H9 (cell line): ENCODE data around the gene SRGAP1. TPM values are rescaled to one million over a fixed set of nuclear protein-coding genes. Genes with fewer than 3 reads are reported as not detected.

Experiments used
- DNase-seq: peaks from one replicate; pipeline ENCODE4 v3.0.0-alpha.2; 2017
- H2AFZ ChIP-seq: one replicate; pipeline ENCODE4 v1.6.1; 2013; ENCODE audit warnings: mild to moderate bottlenecking, low read length, control low read depth, moderate library complexity
- H2AK5ac ChIP-seq: 2 replicates; pipeline ENCODE4 v1.6.1; 2013; ENCODE audit warnings: low read length, control low read depth, mixed read lengths; ENCODE audit not compliant: insufficient read length
- H2BK120ac ChIP-seq: one replicate; pipeline ENCODE4 v1.6.1; 2013; ENCODE audit warnings: low read depth, mild to moderate bottlenecking, low read length, control low read depth, inconsistent platforms; ENCODE audit not compliant: poor library complexity, severe bottlenecking
- H2BK12ac ChIP-seq: 2 replicates; pipeline ENCODE4 v1.6.1; 2013; ENCODE audit warnings: low read length, control low read depth, mixed read lengths, low read depth; ENCODE audit not compliant: insufficient read length
- H2BK15ac ChIP-seq: 2 replicates; pipeline ENCODE4 v1.6.1; 2013; ENCODE audit warnings: low read depth, low read length, control low read depth
- H2BK20ac ChIP-seq: one replicate; pipeline ENCODE4 v1.6.1; 2013; ENCODE audit warnings: low read depth, mild to moderate bottlenecking, low read length, control low read depth, inconsistent platforms; ENCODE audit not compliant: poor library complexity, severe bottlenecking
- H2BK5ac ChIP-seq: 2 replicates; pipeline ENCODE4 v1.6.1; 2013; ENCODE audit warnings: low read length, control low read depth, mixed read lengths; ENCODE audit not compliant: insufficient read length
- H3K14ac ChIP-seq: 2 replicates; pipeline ENCODE4 v1.6.1; 2013; ENCODE audit warnings: low read length, control low read depth; ENCODE audit not compliant: insufficient read depth
- H3K18ac ChIP-seq: 2 replicates; pipeline ENCODE4 v1.6.1; 2013; ENCODE audit warnings: low read depth, mild to moderate bottlenecking, mixed read lengths, low read length, control low read depth; ENCODE audit not compliant: insufficient read length
- H3K23ac ChIP-seq: 2 replicates; pipeline ENCODE4 v1.6.1; 2013; ENCODE audit warnings: low read length, control low read depth, mixed read lengths, low read depth; ENCODE audit not compliant: insufficient read length
- H3K23me2 ChIP-seq: 2 replicates; pipeline ENCODE4 v1.6.1; 2013; ENCODE audit warnings: low read depth, mild to moderate bottlenecking, mixed read lengths, low read length, control low read depth; ENCODE audit not compliant: insufficient read length, poor library complexity, severe bottlenecking
- H3K27ac ChIP-seq: 2 replicates; pipeline ENCODE4 v1.5.1; 2013; ENCODE audit warnings: low read length, control low read depth, mixed read lengths, low read depth; ENCODE audit not compliant: insufficient read length
- H3K27me3 ChIP-seq: 2 replicates; pipeline ENCODE4 v1.6.1; 2013; ENCODE audit warnings: low read length, control low read depth, inconsistent platforms; ENCODE audit not compliant: insufficient read depth
- H3K4ac ChIP-seq: 2 replicates; pipeline ENCODE4 v1.6.1; 2013; ENCODE audit warnings: low read depth, mild to moderate bottlenecking, control low read depth, inconsistent platforms, low read length, moderate library complexity
- H3K4me1 ChIP-seq: 2 replicates; pipeline ENCODE4 v1.6.1; 2013; ENCODE audit warnings: low read length, control low read depth, inconsistent platforms; ENCODE audit not compliant: insufficient read depth
- H3K4me2 ChIP-seq: 2 replicates; pipeline ENCODE4 v1.6.1; 2013; ENCODE audit warnings: low read length, control low read depth, mixed read lengths; ENCODE audit not compliant: insufficient read length, insufficient read depth
- H3K56ac ChIP-seq: 2 replicates; pipeline ENCODE4 v1.6.1; 2013; ENCODE audit warnings: low read depth, mild to moderate bottlenecking, mixed read lengths, low read length, control low read depth; ENCODE audit not compliant: insufficient read length
- H3K79me1 ChIP-seq: 2 replicates; pipeline ENCODE4 v1.6.1; 2013; ENCODE audit warnings: low read depth, mild to moderate bottlenecking, moderate library complexity, low read length, control low read depth, inconsistent platforms; ENCODE audit not compliant: insufficient read depth, poor library complexity, severe bottlenecking
- H3K79me2 ChIP-seq: 2 replicates; pipeline ENCODE4 v1.6.1; 2013; ENCODE audit warnings: low read length, control low read depth, inconsistent platforms; ENCODE audit not compliant: insufficient read depth
- H3K9ac ChIP-seq: 2 replicates; pipeline ENCODE4 v1.6.1; 2013; ENCODE audit warnings: low read length, control low read depth, mixed read lengths; ENCODE audit not compliant: insufficient read length; ENCODE audit errors: extremely low read depth
- H3K9me3 ChIP-seq: one replicate; pipeline ENCODE4 v1.6.1; 2013; ENCODE audit warnings: low read depth, low read length, inconsistent platforms; ENCODE audit not compliant: control insufficient read depth
- H3T11ph ChIP-seq: one replicate; pipeline ENCODE4 v1.6.1; 2013; ENCODE audit warnings: mild to moderate bottlenecking, low read length, control low read depth, inconsistent platforms
- H4K20me1 ChIP-seq: one replicate; pipeline ENCODE4 v1.6.1; 2013; ENCODE audit not compliant: control insufficient read depth, insufficient read length, insufficient read depth
- H4K5ac ChIP-seq: 2 replicates; pipeline ENCODE4 v1.6.1; 2013; ENCODE audit warnings: low read depth, mild to moderate bottlenecking, mixed read lengths, low read length, control low read depth; ENCODE audit not compliant: insufficient read length
- H4K8ac ChIP-seq: replicated peaks from 2 replicates; pipeline ENCODE4 v1.6.1; 2013; ENCODE audit warnings: low read length, control low read depth, mixed read lengths, low read depth; ENCODE audit not compliant: insufficient read length
- H4K91ac ChIP-seq: 2 replicates; pipeline ENCODE4 v1.6.1; 2013; ENCODE audit warnings: low read depth, mild to moderate bottlenecking, moderate library complexity, mixed read lengths, low read length, control low read depth; ENCODE audit not compliant: insufficient read length
- H3K27ac Mint-ChIP-seq, 3 experiments: 2 replicates in 2 of 3; 3 replicates in 1 of 3; pipeline ENCODE4 v1.8.0; 2020 to 2021; ENCODE audit warnings: mixed read lengths in 3 of 3, mild to moderate bottlenecking in 1 of 3, moderate library complexity in 1 of 3
- H3K27me3 Mint-ChIP-seq: 2 replicates; pipeline ENCODE4 v1.8.0; 2021; ENCODE audit warnings: low read depth, mild to moderate bottlenecking, moderate library complexity, mixed read lengths
- H3K36me3 Mint-ChIP-seq, 3 experiments: 2 replicates in 2 of 3; 3 replicates in 1 of 3; pipeline ENCODE4 v1.8.0; 2020 to 2021; ENCODE audit warnings: low read depth in 3 of 3, mixed read lengths in 3 of 3; ENCODE audit not compliant: insufficient read depth in 1 of 3
- H3K4me1 Mint-ChIP-seq, 2 experiments: 2 replicates each; pipeline ENCODE4 v1.8.0; 2020; ENCODE audit warnings: mixed read lengths in 2 of 2
- H3K4me3 Mint-ChIP-seq, 2 experiments: 2 replicates in 1 of 2; 3 replicates in 1 of 2; pipeline ENCODE4 v1.8.0; 2020 to 2021; ENCODE audit warnings: mild to moderate bottlenecking in 2 of 2, mixed read lengths in 2 of 2, moderate library complexity in 1 of 2
- H3K9me3 Mint-ChIP-seq, 2 experiments: 2 replicates in 1 of 2; 3 replicates in 1 of 2; pipeline ENCODE4 v1.8.0; 2020; ENCODE audit warnings: mild to moderate bottlenecking in 2 of 2, mixed read lengths in 2 of 2, moderate library complexity in 1 of 2
- WGBS: extraction: QIAGEN DNeasy Blood & Tissue Kit; methylation state at CpG from one replicate; pipeline ENCODE4 v1.1.7; 2013; ENCODE audit warnings: missing lambda C conversion rate, low lambda C conversion rate, mixed read lengths; ENCODE audit not compliant: insufficient read length; ENCODE audit errors: extremely low coverage; 5-methylcytosine and 5-hydroxymethylcytosine counted together
- total RNA-seq: library from RNA; stranded (reverse); gene quantifications from 2 replicates; pipeline ENCODE4 v1.2.1, GENCODE V29; 2021
- TF ChIP-seq, protein P1 (sequence below): fragments of 200-600 bp; sonication (generic); conservative IDR thresholded peaks from 3 replicates; pipeline ENCODE4 v1.8.0; 2021; ENCODE audit warnings: antibody characterized with exemption, mild to moderate bottlenecking

The SRGAP1 gene
- total RNA-seq, 1 experiment from 2014 or later = 4.8 TPM

DNA sequence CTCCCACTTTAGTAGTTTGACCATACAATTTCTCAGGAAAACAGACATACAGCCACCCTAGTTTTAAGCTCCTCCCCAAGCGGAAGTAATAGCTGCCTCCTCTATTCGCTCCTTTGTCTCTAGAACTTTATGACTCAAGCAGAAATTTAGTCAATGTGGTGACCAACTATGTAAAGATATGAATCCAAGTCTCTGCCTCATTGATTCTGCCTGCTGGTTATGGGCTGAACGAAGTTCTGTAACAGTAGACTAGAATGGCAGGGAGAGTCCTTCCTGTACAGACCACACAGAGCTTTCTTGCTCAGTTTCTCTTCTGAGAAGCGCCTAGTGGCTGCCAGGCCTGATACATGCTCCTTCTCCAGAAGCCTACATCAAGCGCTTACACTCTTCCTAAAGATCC is 358.5 kb downstream of the SRGAP1 start:
- no peak overlapping the region for H3K4ac ChIP-seq
- no peak for DNase-seq
- H3K4me1 ChIP-seq = no peaks in the 10 kb centered on the region
- Mint-ChIP-seq H3K27me3 (no peaks in the 10 kb centered on the region), H3K36me3 (peaks cover 6 to 16% (median 15%) of the 10 kb centered on the region in 3 experiments), H3K4me1 (no peaks in the 10 kb centered on the region), H3K4me3 (no peak overlapping the region), H3K9me3 (peaks cover 2 to 5% of the 10 kb centered on the region in 2 experiments; a peak in 2 of 5 replicates), H3K27ac (peak overlapping the region in 2 of 3 experiments; percentile 8 to 21; a peak in 2 of 7 replicates)
- H4K91ac ChIP-seq = no peak overlapping the region
- no peaks in the 10 kb centered on the region for H3K23me2 ChIP-seq
- no peak overlapping the region for H3K18ac ChIP-seq
- H3K14ac ChIP-seq = no peak overlapping the region
- no peak overlapping the region for H2AFZ ChIP-seq
- H4K5ac ChIP-seq = no peak overlapping the region
- H2BK5ac ChIP-seq = no peak overlapping the region
- H2BK12ac ChIP-seq = no peak overlapping the region
- no peak overlapping the region for H2BK20ac ChIP-seq
- H3K79me1 ChIP-seq = no peaks in the 10 kb centered on the region
- no peak overlapping the region for H3K56ac ChIP-seq
- H2BK15ac ChIP-seq = no peak overlapping the region
- H3K27me3 ChIP-seq = no peaks in the 10 kb centered on the region
- no peaks in the 10 kb centered on the region for H4K20me1 ChIP-seq
- no peak overlapping the region for H3K9ac ChIP-seq
- H2BK120ac ChIP-seq = no peak overlapping the region
- WGBS = no CpG with 5 or more reads among the region's 5 CpGs
- TF ChIP-seq, protein P1, sequence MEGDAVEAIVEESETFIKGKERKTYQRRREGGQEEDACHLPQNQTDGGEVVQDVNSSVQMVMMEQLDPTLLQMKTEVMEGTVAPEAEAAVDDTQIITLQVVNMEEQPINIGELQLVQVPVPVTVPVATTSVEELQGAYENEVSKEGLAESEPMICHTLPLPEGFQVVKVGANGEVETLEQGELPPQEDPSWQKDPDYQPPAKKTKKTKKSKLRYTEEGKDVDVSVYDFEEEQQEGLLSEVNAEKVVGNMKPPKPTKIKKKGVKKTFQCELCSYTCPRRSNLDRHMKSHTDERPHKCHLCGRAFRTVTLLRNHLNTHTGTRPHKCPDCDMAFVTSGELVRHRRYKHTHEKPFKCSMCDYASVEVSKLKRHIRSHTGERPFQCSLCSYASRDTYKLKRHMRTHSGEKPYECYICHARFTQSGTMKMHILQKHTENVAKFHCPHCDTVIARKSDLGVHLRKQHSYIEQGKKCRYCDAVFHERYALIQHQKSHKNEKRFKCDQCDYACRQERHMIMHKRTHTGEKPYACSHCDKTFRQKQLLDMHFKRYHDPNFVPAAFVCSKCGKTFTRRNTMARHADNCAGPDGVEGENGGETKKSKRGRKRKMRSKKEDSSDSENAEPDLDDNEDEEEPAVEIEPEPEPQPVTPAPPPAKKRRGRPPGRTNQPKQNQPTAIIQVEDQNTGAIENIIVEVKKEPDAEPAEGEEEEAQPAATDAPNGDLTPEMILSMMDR = no peak
- H3K4me2 ChIP-seq = no peak overlapping the region
- H3K27ac ChIP-seq = no peak overlapping the region
- no peak overlapping the region for H4K8ac ChIP-seq
- H2AK5ac ChIP-seq = no peak overlapping the region
- no peaks in the 10 kb centered on the region for H3K9me3 ChIP-seq
- H3K79me2 ChIP-seq = no peaks in the 10 kb centered on the region
- H3K23ac ChIP-seq = no peak overlapping the region
- H3T11ph ChIP-seq = no peak overlapping the region
